ENCODE measurements around the gene IL24.
"Not testable (repeated sequence)": the region's sequence is repeated elsewhere in the genome, so short reads cannot be mapped to it uniquely, and the experiment has no call there.

IL24 gene, protein sequence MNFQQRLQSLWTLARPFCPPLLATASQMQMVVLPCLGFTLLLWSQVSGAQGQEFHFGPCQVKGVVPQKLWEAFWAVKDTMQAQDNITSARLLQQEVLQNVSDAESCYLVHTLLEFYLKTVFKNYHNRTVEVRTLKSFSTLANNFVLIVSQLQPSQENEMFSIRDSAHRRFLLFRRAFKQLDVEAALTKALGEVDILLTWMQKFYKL

GRCh38 chr1:206897175-206897574 is at the start of gene IL24:
IL24 (plus strand) TSS chr1:206897443; CDS start chr1:206897833, 390 bp downstream.
- no peak for DNase-seq (ENCODE audit: low read depth)

DNA sequence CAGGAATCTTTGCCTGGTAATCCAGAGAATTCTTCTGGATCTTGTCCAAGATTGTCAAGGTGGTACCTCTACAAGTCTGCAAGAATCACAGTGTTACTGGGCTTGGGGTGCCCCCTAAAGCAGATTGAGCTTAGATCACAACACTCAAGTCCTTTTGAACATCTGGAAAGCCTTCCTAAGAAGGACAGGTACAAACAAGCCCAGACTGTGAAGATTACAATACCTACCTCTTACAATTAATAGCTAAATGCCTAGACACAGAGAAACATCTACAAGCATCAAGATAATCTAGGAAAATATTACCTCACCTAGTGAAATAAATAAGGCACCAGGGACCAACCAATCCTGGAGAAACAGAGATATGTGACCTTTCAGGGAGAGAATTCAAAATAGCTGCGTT is 49.3 kb upstream of the IL24 start:
- DNase-seq (ENCODE audit: low read depth): no peak

GRCh38 chr1:206850401-206850800 is 46.8 kb upstream of the IL24 start:
- DNase-seq (ENCODE audit: low read depth): no peak

DNA sequence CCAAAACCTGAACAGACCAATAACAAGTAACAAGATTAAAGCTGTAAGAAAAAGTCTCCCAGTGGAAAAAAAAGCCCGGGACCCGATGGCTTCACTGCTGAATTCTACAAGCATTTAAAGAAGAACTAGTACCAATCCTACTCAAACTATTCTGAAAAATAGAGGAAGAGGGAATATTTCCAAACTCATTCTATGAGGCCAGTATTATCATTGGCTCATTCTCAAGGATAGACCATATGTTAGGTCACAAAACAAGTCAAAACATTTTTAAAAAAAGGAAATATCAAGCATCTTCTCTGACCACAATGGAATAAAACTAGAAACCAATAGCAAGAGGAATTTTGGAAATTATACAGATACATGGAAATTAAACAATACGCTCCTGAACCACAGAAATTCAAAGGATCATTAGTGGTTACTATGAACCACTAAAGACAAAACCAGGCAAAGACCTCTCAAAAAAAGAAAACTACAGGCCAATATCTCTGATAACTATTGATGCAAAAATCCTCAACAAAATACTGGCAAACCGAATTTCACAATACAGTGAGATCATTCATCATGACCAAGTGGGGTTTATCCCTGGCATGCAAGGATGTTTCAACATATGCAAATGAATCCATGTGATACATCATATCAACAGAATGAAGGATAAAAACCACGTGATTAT is 45.8 kb upstream of the IL24 start:
- no peak for DNase-seq (ENCODE audit: low read depth)

GRCh38 chr1:206852662-206853061 is 44.6 kb upstream of the IL24 start:
- DNase-seq (ENCODE audit: low read depth): not testable (repeated sequence)

- DNase-seq (ENCODE audit: low read depth): not testable (repeated sequence)
Observed at GRCh38 chr1:206853696-206854095, 43.5 kb upstream of the IL24 start.

DNA sequence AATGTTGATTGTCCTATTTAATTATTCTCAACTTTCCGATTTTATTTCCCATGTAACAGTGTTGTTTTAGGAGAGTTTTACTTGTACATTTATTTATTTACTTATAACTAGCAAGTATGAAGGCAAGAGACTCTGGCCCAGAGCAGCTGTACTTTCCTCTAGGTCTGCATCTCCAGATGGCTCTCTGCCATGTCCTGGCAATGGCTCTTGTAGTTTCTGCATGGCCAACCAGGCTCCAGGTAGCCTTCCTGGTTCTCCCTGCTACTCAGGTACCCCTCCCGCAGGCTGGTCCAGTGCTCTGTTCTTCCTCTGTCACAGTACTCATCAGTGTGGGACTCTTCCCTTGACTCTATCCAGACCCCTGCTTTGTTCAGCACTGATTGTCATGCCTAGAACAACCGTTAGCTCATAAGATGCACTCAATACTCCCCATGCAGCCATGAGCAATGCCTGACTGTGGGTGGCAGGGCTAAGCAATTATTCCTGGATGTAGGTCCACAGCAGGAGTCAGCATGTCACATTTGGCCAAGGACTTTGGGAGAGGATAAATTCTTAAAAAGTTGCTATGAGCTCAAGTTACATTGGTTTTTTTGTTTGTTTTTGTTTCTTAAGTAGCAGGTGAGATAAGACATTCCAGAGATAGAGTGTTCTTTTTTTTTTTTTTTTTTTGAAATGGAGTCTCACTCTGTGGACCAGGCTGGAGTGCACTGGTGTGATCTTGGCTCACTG is 42.7 kb upstream of the IL24 start:
- no peak for DNase-seq (ENCODE audit: low read depth)

- no peak for DNase-seq (ENCODE audit: low read depth)
Observed at GRCh38 chr1:206855859-206856258, 41.4 kb upstream of the IL24 start.

DNA sequence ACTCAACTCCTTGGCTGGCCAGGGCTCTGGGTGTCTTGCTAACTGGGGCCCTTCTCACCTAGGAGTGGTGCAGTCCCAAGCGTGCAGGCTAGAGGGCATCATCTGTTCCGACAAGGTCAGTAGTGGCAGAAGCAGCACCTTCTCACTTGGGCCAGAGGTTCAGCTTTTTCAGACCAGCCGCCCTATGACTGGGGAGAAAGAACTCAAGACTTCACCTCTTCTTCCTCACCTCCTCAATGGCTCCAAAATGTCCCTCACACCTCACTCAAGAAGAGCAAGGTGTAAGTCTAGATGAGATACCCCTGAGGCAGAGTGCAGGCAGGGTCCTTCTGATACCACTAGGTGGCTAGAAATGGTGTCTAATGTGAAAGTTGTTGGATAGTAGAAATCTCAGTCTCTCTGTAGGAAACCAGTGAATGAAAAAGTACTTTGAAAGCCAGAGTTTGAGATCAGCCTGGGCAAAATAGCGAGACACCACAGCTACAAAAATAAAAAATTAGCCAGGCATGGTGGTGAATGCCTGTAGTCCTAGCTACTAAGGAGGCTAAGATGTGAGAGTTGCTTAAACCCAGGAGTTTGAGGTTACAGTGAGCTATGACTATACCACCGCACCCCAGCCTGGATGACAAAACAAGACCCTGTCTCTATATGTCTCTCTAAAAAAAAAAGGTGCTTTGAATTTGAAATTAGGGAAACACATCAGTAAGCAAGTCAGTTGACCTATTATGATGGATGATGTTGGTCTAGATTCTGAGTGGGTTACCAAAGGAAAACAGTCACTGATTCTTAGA is 40.4 kb upstream of the IL24 start:
- DNase-seq (ENCODE audit: low read depth): no peak

DNA sequence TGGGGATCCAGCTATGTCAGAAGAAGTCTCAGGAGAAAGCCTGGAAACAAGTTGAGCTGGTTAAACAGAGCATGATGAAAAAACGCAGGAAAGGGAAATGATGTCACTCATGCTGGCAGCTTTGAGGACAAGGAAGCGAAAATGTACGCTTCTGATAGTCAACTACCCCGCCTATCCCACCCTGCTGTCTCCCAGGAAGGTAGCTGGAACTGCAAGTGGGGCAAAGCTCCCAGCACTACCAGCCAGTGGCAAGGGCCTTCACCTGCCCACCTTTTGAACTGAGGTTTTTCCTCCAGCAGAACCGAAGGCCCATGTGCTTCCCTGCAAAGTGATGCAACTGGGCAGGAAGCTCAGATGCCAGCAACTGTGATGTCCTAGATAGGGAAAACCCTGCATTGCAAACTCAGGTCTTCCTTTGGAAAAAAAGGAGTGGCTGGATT is 38.1 kb upstream of the IL24 start:
- DNase-seq (ENCODE audit: low read depth): no peak

DNA sequence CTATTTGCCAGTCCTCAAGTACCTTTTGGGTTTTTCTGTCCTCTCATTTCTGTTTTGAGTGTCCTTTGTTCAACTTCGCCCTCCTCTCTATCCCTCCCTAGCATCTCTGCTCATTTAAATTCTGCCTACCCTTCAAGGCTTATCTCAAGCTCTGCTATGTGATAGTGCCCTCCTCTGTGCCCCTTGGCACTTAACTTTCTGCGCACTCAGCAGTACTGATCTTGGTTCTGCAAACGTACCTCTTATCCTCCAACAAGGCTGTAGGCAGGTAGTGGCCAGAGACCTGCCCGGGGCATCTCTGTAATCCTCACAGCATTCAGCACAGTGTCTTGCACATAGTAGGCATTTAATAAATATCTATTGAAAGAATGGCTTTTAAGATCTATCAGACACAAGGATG is 37.1 kb upstream of the IL24 start:
- no peak for DNase-seq (ENCODE audit: low read depth)

DNA sequence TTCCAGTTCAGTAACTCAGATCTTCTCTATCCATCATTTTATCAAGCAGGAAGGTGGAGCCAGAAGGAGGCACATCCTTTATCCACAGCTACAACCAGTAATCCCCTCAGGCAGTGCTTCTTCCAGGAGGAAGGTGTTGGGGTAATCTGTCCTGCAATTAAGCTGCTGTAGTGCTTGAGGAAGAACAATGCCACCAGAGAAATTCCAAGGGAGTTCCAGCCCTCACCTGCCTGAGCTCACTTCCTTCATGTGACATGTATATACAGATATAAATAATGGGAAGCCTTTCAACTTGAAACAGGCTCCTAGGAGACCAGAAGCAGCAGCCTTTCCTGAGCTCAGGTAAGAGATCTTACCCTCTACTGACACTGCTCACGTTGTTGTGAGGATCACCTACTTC is 34.0 kb upstream of the IL24 start:
- DNase-seq (ENCODE audit: low read depth): no peak

DNA sequence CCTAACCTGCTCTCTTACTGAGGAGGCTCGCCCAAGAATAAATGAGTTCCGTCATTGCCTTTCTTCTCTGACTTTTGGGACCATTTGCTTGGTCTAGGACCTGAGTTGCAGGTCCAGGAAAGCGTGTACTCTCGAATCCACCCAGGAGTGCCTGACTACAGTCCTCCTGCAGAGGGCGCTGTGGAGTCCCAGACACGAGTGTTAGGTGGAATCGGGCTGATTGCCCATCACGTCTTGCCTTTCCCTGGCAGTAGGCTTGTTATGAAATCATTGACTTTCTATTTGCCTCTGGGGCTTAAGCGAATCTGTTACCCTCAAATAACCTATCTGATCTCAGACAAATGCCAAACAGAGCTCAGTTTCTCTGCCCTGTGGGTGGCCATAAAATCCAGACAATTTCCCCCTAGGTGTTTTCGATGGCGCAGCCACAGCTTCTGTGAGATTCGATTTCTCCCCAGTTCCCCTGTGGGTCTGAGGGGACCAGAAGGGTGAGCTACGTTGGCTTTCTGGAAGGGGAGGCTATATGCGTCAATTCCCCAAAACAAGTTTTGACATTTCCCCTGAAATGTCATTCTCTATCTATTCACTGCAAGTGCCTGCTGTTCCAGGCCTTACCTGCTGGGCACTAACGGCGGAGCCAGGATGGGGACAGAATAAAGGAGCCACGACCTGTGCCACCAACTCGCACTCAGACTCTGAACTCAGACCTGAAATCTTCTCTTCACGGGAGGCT is 32.1 kb upstream of the IL24 start, which contains the start of gene IL20:
Gene IL20, plus strand, starts transcription at position 685 of the 733 bp plus-strand sequence. CDS start 230 bp downstream, outside the sequence.
- peak; percentile 77 for DNase-seq (ENCODE audit: low read depth)

- DNase-seq (ENCODE audit: low read depth): no peak
Observed at GRCh38 chr1:206866062-206866461, 31.2 kb upstream of the IL24 start.

DNA sequence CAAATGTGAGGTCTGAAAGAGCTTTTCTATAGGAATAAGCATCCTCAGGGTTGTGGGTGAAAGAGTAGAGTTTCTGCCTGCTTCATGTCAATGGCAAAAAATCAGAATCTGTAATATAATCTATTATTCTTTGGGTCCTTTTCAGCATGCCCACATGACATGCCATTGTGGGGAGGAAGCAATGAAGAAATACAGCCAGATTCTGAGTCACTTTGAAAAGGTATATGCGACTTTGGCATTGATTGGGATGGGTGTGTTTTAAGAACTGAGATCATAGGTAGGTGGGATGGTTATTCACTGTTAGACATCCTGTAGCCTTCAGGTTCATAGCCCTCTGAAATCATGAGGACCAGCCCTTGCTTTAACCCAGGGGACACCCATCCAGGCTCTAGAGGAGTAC is 30.0 kb upstream of the IL24 start:
- no peak for DNase-seq (ENCODE audit: low read depth)

DNA sequence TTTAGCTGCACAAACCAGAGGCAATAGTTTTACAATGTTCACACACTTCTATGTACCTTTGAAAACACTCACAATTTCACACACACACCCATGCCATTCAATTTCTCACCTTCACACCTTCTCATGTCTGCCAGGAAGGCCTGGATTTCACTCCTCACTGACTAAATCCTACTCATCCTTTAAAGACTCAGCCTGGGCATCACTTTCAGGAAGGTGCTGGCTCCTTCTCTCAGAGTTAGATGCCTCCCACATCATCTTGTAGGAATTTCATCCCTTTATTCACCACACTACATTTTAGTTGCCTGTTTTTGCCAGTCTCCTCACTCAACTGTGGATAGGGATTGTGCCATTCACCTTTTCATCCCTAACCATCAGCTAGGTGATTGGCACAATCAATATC is 29.5 kb upstream of the IL24 start:
- DNase-seq (ENCODE audit: low read depth): no peak

- DNase-seq (ENCODE audit: low read depth): no peak
Observed at GRCh38 chr1:206868264-206868663, 29.0 kb upstream of the IL24 start.

GRCh38 chr1:206872139-206872538 is 25.1 kb upstream of the IL24 start:
- no peak for DNase-seq (ENCODE audit: low read depth)

- DNase-seq (ENCODE audit: low read depth): no peak
Observed at GRCh38 chr1:206873603-206874188, 23.5 kb upstream of the IL24 start.

DNA sequence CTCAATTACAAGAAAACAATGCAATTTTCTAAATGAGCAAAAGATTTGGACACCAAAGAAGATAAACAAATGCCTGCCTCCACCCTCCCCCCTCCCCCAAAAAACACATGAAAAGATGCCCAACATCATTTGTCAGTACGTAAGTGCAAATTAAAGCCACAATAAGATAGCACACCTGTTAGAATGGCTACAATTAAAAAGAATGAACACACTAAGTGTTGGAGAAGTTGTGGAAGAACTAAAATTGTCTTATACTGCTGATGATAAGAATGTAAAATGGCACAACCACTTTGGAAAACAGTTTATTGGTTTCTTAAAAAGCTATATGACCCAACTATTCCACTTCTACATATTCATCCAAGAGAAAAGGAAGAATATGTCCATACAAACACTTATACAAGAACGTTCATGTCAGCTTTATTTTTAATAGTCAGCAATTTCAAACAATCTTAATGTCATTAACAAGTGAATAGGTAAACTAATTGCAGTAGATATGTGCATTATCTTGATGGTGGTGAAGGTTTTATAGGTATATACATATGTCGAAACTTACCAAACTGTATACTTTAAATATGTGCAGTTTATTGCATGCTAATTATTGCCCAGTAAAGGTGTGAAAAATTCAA is 21.4 kb upstream of the IL24 start:
- DNase-seq (ENCODE audit: low read depth): no peak

DNA sequence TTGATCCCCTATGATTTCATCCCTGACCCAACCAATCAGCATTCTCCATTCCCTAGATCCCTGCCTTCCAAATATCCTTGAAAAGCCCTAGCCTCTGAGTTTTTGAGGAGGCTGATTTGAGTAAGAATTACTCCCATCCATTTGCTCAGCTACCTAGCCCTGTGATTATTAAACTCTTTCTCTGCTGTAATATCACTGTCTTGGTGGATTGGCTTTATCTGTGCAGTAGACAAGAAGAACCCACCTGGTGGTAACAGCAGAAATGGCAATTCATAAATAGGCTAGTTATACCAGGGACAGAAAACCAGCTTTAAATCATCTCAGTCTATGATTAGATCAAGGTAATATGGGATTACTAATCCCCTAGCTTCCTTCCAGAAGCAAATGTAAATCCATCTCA is 18.8 kb upstream of the IL24 start:
- DNase-seq (ENCODE audit: low read depth): no peak

Measured in stimulated activated CD4-positive, alpha-beta T cell treated with anti-CD3 and anti-CD28 coated beads, Interleukin-2, amount 100 ng/mL, for 4 hours (primary cell).